Adrenal gland (tissue), 12 donors: ENCODE data around the gene MAST4. TPM values are rescaled to one million over a fixed set of nuclear protein-coding genes. Genes with fewer than 3 reads are reported as not detected.

ENCODE experiments used
- DNase-seq, 7 donors: peaks; one replicate each; pipeline ENCODE4 v3.0.0-alpha.2; 2019 to 2020
- H3K27ac ChIP-seq, 5 donors: fragments of 200-600 bp; sonication (generic) in 4 of 5; 1 replicate in 3 of 5; 2 replicates in 2 of 5; pipeline versions ENCODE4 v1.5.1 to v1.8.0; 2016 to 2020; ENCODE audit warnings: mild to moderate bottlenecking in 1 of 5
- H3K27me3 ChIP-seq: fragments of 200-600 bp; 2 replicates; pipeline ENCODE4 v1.8.0; 2021
- H3K36me3 ChIP-seq, 2 donors: fragments of 200-600 bp; replicated peaks in 1 of 2; 1 replicate in 1 of 2; 2 replicates in 1 of 2; pipeline versions ENCODE4 v1.5.1 to v1.8.0; 2018 to 2022
- H3K4me1 ChIP-seq, 2 donors: fragments of 200-600 bp; replicated peaks in 1 of 2; 1 replicate in 1 of 2; 2 replicates in 1 of 2; pipeline versions ENCODE4 v1.5.1 to v1.8.0; 2018 to 2021
- H3K4me3 ChIP-seq, 4 donors: fragments of 200-600 bp; sonication (generic) in 3 of 4; one replicate each; pipeline ENCODE4 v1.5.1; 2016 to 2018
- H3K9me3 ChIP-seq, 3 donors: fragments of 200-600 bp; sonication (generic) in 1 of 3; replicated peaks in 1 of 3; 1 replicate in 2 of 3; 2 replicates in 1 of 3; pipeline versions ENCODE4 v1.5.1 to v1.8.0; 2016 to 2021
- CTCF ChIP-seq, 6 experiments: fragments of 450-650 bp in 4 of 6; fragments of 200-600 bp in 2 of 6; sonication (generic) in 1 of 6; IDR thresholded peaks; 1 replicate in 5 of 6; 2 replicates in 1 of 6; pipeline versions ENCODE4 v1.5.1 to v1.8.0; 2016 to 2021; ENCODE audit warnings: antibody characterized with exemption in 6 of 6, mild to moderate bottlenecking in 2 of 6, moderate library complexity in 1 of 6
- POLR2A ChIP-seq, 2 donors: fragments of 450-650 bp; IDR thresholded peaks; one replicate each; pipeline ENCODE4 v1.6.1; 2017; ENCODE audit warnings: antibody characterized with exemption in 2 of 2, mild to moderate bottlenecking in 2 of 2, moderate library complexity in 1 of 2
- WGBS, 4 donors: extraction: QIAGEN DNeasy Blood & Tissue Kit in 2 of 4; methylation state at CpG; one replicate each; pipeline versions ENCODE4 v1.1.5 to v1.1.7; 2013 to 2017; 5-methylcytosine and 5-hydroxymethylcytosine counted together
- intact Hi-C, 2 donors: fragments of 100-400 bp; cut with DNase I; formaldehyde crosslinking; loops; one replicate each; pipeline versions ENCODE4 v1.14.1 to v1.15.0; 2022 to 2023
- polyA plus RNA-seq, 3 donors: library from polyadenylated mRNA; stranded (reverse); fragments of 200-250 nt in 2 of 3; fragments of 350-450 nt in 1 of 3; fragmentation: Illumina TruSeq in 1 of 3; extraction: RNeasy Lipid Tissue Mini Kit (QIAGEN cat#74804) in 1 of 3; gene quantifications; one replicate each; pipeline ENCODE4 v1.2.3, GENCODE V29; 2013 to 2014
- total RNA-seq, 9 donors: library from RNA; depleted of rRNA in 4 of 9; stranded (reverse); fragments of >200 nt in 4 of 9; fragments of 120-200 nt in 1 of 9; fragmentation: NEBNext Ultra II Directional in 1 of 9; extraction: Animal tissue kit (Norgen Biotek cat#: 25700) in 1 of 9; gene quantifications; one replicate each; pipeline versions ENCODE4 v1.1.0 to v1.2.4, GENCODE V29; 2013 to 2023
- donor health status: healthy with polysubstance abuse.
- donor health status: Bipolar disorder and iron deficiency.
- donor health status: DM: yes; HTN: yes; CAD: no.
- donor health status: DM: no; HTN: no; CAD: no.
- donor health status: DM: no; HTN: no; CAD: no.
- donor health status: DM: yes; HTN: yes; CAD: no.

The MAST4 gene
- total and polyA plus RNA-seq, 12 donors = 12.3 to 95.0 (median 42.8) TPM

- Histone ChIP-seq H3K36me3 (no peaks in the 10 kb centered on the region), H3K27ac (no peak overlapping the region), H3K4me1 (peaks cover 0 to 9% of the 10 kb centered on the region in 2 donors), H3K27me3 (no peaks in the 10 kb centered on the region), H3K9me3 (no peaks in the 10 kb centered on the region), H3K4me3 (no peak overlapping the region)
- no peak for TF ChIP-seq POLR2A (IDR thresholded peaks at IDR 0.05)
- no peak for TF ChIP-seq CTCF (IDR thresholded peaks at IDR 0.05)
- intact Hi-C loops = loop anchor here in 1 of 2 donors (10.0 kb wide), 1 partner anchor 249 kb away; no protein-coding TSS in a partner anchor
- DNase-seq = no peak
- WGBS, 4 donors = 84 to 96% (median 93%) methylated on average over 3 of the region's 3 CpGs
Observed at GRCh38 chr5:67063791-67064190, 467.6 kb downstream of the MAST4 start.

- intact Hi-C loops = loop anchor here in 1 of 2 donors (10.0 kb wide), 1 partner anchor 250 kb away; no protein-coding TSS in a partner anchor
- Histone ChIP-seq H3K4me1 (no peaks in the 10 kb centered on the region), H3K9me3 (no peaks in the 10 kb centered on the region), H3K27ac (no peak overlapping the region), H3K4me3 (no peak overlapping the region), H3K27me3 (no peaks in the 10 kb centered on the region), H3K36me3 (no peaks in the 10 kb centered on the region)
- no peak for DNase-seq
- no peak for TF ChIP-seq POLR2A (IDR thresholded peaks at IDR 0.05)
- TF ChIP-seq CTCF (IDR thresholded peaks at IDR 0.05) = no peak
- 84 to 96% (median 89%) methylated on average over 4 of the region's 4 CpGs for WGBS, 4 donors
Observed at GRCh38 chr5:67065237-67065636, 469.0 kb downstream of the MAST4 start.

GRCh38 chr5:67065696-67066095 lies 469.5 kb downstream of the MAST4 start:
- H3K9me3 ChIP-seq = no peaks in the 10 kb centered on the region
- H3K27me3 ChIP-seq = no peaks in the 10 kb centered on the region
- H3K4me3 ChIP-seq = no peak overlapping the region
- H3K4me1 ChIP-seq = no peaks in the 10 kb centered on the region
- no peak overlapping the region for H3K27ac ChIP-seq
- DNase-seq = no peak
- TF ChIP-seq CTCF (IDR thresholded peaks at IDR 0.05) (no peak), POLR2A (IDR thresholded peaks at IDR 0.05) (no peak)
- H3K36me3 ChIP-seq = no peaks in the 10 kb centered on the region
- intact Hi-C loops = loop anchor here in 1 of 2 donors (10.0 kb wide), 1 partner anchor 251 kb away; no protein-coding TSS in a partner anchor
- 77 to 89% (median 87%) methylated on average over 1 of the region's 1 CpG for WGBS, 4 donors

GRCh38 chr5:67066815-67067214 lies 470.6 kb downstream of the MAST4 start:
- Histone ChIP-seq H3K4me1 (no peaks in the 10 kb centered on the region), H3K9me3 (no peaks in the 10 kb centered on the region), H3K4me3 (no peak overlapping the region), H3K27me3 (no peaks in the 10 kb centered on the region), H3K36me3 (no peaks in the 10 kb centered on the region), H3K27ac (no peak overlapping the region)
- 47 to 71% (median 58%) methylated on average over 1 of the region's 1 CpG for WGBS, 4 donors
- DNase-seq = no peak
- TF ChIP-seq POLR2A (IDR thresholded peaks at IDR 0.05) (no peak), CTCF (IDR thresholded peaks at IDR 0.05) (no peak)
- intact Hi-C loops = loop anchor here in 1 of 2 donors (10.0 kb wide), 1 partner anchor 252 kb away; no protein-coding TSS in a partner anchor
